ENCODE results near the gene MINPP1.

DNA sequence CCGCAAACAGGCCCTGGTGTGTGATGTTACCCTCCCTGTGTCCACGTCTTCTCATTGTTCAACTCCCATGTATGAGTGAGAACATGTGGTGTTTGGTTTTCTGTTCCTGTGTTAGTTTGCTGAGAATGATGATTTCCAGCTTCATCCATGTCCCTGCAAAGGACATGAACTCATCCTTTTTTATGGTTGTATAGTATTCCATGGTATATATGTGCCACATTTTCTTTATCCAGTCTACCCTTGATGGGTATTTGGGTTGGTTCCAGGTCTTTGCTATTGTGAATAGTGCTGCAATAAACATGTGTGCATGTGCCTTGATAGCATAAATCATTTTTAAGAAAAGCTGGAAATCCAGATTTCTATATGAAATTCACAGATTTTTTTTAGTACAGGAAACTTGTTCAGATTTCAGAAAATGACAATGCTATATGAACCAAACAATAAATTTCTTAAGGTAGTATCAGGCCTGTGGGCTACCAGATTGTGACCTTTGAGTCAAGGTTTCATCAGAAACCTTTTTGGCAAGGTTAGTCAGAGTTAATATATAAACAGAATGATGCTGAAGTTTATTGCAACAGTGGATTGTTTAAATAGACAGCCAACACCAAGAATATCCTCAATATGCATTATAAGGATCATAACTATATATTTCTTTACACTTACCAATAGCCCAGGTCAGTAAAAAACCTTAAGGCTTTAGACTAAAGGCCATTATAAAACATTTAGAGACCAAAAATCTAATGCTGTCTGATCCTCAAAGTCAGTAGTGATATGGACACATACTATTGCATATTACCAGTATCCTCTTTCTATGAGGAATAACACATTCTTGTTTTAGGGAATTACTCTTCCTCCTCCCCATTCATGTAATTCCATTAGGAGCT is 86.3 kb downstream of the MINPP1 start:
- TF ChIP-seq CBX3 (IDR thresholded peaks at IDR 0.05; ENCODE audit: low read depth): no peak
- TF ChIP-seq ZNF274 (IDR thresholded peaks at IDR 0.05; ENCODE audit: low read depth, low read length): no peak
- TF ChIP-seq, protein P1, sequence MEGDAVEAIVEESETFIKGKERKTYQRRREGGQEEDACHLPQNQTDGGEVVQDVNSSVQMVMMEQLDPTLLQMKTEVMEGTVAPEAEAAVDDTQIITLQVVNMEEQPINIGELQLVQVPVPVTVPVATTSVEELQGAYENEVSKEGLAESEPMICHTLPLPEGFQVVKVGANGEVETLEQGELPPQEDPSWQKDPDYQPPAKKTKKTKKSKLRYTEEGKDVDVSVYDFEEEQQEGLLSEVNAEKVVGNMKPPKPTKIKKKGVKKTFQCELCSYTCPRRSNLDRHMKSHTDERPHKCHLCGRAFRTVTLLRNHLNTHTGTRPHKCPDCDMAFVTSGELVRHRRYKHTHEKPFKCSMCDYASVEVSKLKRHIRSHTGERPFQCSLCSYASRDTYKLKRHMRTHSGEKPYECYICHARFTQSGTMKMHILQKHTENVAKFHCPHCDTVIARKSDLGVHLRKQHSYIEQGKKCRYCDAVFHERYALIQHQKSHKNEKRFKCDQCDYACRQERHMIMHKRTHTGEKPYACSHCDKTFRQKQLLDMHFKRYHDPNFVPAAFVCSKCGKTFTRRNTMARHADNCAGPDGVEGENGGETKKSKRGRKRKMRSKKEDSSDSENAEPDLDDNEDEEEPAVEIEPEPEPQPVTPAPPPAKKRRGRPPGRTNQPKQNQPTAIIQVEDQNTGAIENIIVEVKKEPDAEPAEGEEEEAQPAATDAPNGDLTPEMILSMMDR (IDR thresholded peaks at IDR 0.05 in 2 of 3, conservative IDR thresholded peaks at IDR 0.05 in 1 of 3; ENCODE audit: borderline replicate concordance in 1 of 3, insufficient read depth in 1 of 3, low read depth in 2 of 3, low read length in 2 of 3): no peak
